HCT116 (cell line): ENCODE results near the gene HOXA7.

ENCODE experiments used
- CTCF ChIP-seq, 3 experiments: fragments of 200-600 bp in 1 of 3; sonication (generic) in 1 of 3; IDR thresholded peaks in 2 of 3; conservative IDR thresholded peaks in 1 of 3; 2 replicates each; pipeline ENCODE4 v1.5.1; 2012 to 2017; ENCODE audit warnings: low read depth in 2 of 3, low read length in 2 of 3, antibody characterized with exemption in 1 of 3, borderline replicate concordance in 1 of 3, control low read depth in 1 of 3, mild to moderate bottlenecking in 1 of 3, mixed read lengths in 1 of 3, mixed run types in 1 of 3, moderate library complexity in 1 of 3; ENCODE audit not compliant: insufficient read depth in 1 of 3
- POLR2A ChIP-seq: IDR thresholded peaks from 2 replicates; pipeline ENCODE4 v1.7.0; 2011; ENCODE audit warnings: borderline replicate concordance; ENCODE audit not compliant: insufficient read depth, insufficient read length; ENCODE audit errors: extremely low read depth
- POLR2AphosphoS5 ChIP-seq: IDR thresholded peaks from 2 replicates; pipeline ENCODE4 v1.6.1; 2011; ENCODE audit warnings: mild to moderate bottlenecking, low read depth, low read length, moderate library complexity

- TF ChIP-seq CTCF (IDR thresholded peaks at IDR 0.05 in 2 of 3, conservative IDR thresholded peaks at IDR 0.05 in 1 of 3; ENCODE audit: borderline replicate concordance in 1 of 3, insufficient read depth in 1 of 3, low read depth in 2 of 3, low read length in 2 of 3): no peak
- TF ChIP-seq POLR2A: no peak
- no peak for TF ChIP-seq POLR2AphosphoS5
Observed at GRCh38 chr7:27139334-27140125, 16.9 kb downstream of the HOXA7 start.
